SIG-M5 (cell line): ENCODE results near the gene GRAMD1A.

Experiments used
- DNase-seq: peaks from one replicate; lab custom pipeline; 2025; lab: John Stamatoyannopoulos, UW

The GRAMD1A gene

GRCh38 chr19:35055715-35056179, 55.6 kb downstream of the GRAMD1A start:
- DNase-seq, result no peak

- no peak for DNase-seq
Observed at GRCh38 chr19:35056513-35057063, 56.5 kb downstream of the GRAMD1A start.

GRCh38 chr19:35058370-35058769, 58.2 kb downstream of the GRAMD1A start:
- no peak for DNase-seq

GRCh38 chr19:35059006-35059798, 59.1 kb downstream of the GRAMD1A start:
- no peak for DNase-seq

GRCh38 chr19:35059799-35060091, 59.6 kb downstream of the GRAMD1A start:
- no peak for DNase-seq

GRCh38 chr19:35060160-35060855, 60.2 kb downstream of the GRAMD1A start:
- DNase-seq, result no peak

- no peak for DNase-seq
Observed at GRCh38 chr19:35061583-35062373, 61.7 kb downstream of the GRAMD1A start.

- no peak for DNase-seq
Observed at GRCh38 chr19:35062942-35063341, 62.8 kb downstream of the GRAMD1A start.

GRCh38 chr19:35063940-35064818, 64.1 kb downstream of the GRAMD1A start:
- DNase-seq, result no peak

- no peak for DNase-seq
Observed at GRCh38 chr19:35065574-35065973, 65.5 kb downstream of the GRAMD1A start.

GRCh38 chr19:35066121-35066520, 66.0 kb downstream of the GRAMD1A start:
- DNase-seq, result no peak

GRCh38 chr19:35066691-35067563, 66.8 kb downstream of the GRAMD1A start:
- no peak for DNase-seq

GRCh38 chr19:35068941-35069634, 69.0 kb downstream of the GRAMD1A start:
- no peak for DNase-seq

- no peak for DNase-seq
Observed at GRCh38 chr19:35069696-35070095, 69.6 kb downstream of the GRAMD1A start.

GRCh38 chr19:35070471-35070870, 70.3 kb downstream of the GRAMD1A start:
- DNase-seq, result no peak

GRCh38 chr19:35073516-35073915, 73.4 kb downstream of the GRAMD1A start:
- no peak for DNase-seq

- DNase-seq, result no peak
Observed at GRCh38 chr19:35073941-35074340, 73.8 kb downstream of the GRAMD1A start.

- DNase-seq, result no peak
Observed at GRCh38 chr19:35074426-35075201, 74.5 kb downstream of the GRAMD1A start.
